ENCODE results near the gene SLC22A17.
A peak's percentile ranks its signal among the peaks of the same experiment; 100 is the strongest.
"Not testable (repeated sequence)": the region's sequence is repeated elsewhere in the genome, so short reads cannot be mapped to it uniquely, and the experiment has no call there.

SLC22A17 gene

DNA sequence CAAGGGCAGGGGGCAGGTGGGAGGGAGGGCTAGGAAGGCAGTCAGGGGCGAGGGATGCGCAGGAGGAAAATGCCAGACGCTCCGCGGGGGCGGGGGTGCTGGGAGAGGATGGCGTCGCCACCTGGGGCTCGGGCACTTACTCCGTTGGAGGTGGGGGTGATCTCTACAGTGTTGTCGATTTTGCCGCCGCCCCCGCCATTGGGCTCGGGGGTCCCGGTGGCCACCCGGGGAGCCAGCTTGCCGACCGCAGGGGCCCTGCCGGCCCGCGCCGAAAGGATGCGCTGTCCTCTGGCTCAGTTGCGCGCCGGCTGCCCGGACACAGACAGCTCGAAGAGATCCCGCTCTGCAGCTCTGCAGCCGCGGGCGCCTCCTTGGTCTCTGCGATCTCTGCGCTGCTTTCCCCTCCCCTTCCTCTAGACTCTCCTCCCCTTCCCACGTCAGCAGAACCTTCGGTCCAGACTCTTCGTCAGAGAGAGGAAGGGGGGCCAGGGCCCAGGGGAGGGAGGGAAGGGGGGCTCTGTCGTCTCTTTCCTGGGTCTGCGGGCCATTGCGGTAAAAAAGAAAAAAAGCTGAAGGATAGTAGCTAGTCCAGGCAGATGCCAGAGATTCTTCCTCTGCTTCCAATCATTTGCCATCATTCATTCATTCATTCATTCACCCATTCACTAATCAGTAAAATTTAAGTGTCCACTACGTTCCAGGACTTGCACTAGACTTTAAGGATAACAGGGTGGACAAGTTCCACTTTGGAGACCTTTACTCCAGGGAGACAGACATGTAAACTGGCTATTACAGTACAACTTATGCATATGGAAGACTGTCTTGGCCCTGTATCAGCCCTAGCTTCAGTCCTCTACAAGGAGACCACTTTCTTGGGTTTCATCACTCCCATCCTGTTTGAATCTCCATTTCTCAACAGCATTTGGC lies at the start of gene SLC22A17:
TSS of gene SLC22A17 (minus strand) at position 382 of the 927 bp plus-strand sequence.
- DNase-seq: peak; percentile 57 to 73 (median 64)

DNA sequence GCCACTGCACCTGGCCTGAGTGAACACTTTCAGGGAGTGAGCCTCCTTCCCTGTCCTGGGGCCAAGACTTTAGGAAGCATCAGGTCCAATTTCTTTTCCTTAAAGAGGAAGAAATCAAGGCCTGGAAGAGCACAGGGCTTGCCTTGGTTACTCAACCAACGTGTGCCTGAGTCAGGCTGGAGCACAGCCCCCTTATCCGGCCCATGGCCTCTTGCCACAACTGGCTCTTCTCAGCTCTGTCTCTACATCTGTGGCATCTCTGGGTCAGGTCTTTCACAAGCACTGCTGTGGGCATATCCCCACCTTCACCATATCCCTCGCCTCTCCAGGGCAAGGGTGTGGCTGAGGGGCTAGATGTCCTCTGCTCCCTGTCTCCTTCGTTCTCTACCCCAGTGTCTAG lies 48.6 kb upstream of the SLC22A17 start:
- DNase-seq: no peak

- DNase-seq: not testable (repeated sequence)
These were observed 47.9 kb upstream of the SLC22A17 start for GRCh38 chr14:23400496-23401149.

DNA sequence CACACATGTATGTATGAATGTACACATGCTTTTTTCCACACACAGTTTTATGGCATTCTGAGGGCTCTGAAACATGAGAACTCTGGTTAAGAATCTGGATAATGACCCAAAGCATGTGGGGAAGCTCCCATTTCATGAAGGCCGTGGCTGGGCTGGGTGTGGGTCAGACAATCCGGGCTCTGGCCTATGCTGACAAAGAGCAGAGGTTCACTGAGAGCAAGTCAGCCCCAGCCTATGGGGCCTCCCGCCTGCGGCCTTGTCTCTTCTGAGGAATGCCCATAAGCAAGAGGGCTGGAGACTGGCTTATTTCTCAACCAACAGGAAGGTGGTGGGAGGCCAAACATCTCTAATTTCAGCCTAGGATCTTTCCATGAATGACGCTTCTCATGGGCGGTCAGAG lies 46.9 kb upstream of the SLC22A17 start:
- DNase-seq: no peak

DNA sequence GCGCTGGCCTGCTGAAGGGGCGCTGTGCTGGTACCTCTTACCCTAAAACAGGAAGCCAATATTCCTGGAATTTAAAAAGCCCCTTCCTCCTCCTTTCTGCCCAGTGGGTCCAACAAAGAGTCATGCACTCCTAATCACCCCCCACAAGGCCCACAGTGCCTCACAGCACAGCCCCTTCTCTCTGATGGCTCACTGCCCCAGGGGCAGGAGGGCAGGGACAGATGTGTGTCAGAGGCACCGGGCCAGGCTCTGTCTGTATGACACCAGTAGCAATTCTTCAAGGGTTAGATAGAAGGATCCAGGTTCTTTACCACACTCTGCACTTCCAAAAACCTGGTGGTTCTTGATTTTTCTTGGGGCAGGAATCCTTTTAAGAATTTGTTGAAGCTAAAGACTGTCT lies 46.4 kb upstream of the SLC22A17 start:
- no peak for DNase-seq

- no peak for DNase-seq
These were observed 45.7 kb upstream of the SLC22A17 start for GRCh38 chr14:23398348-23398747.

GRCh38 chr14:23396781-23397407 lies 44.2 kb upstream of the SLC22A17 start:
- no peak for DNase-seq

- DNase-seq: no peak
These were observed 43.4 kb upstream of the SLC22A17 start for GRCh38 chr14:23396126-23396525.

- no peak for DNase-seq
These were observed 39.9 kb upstream of the SLC22A17 start for GRCh38 chr14:23392613-23393012.

GRCh38 chr14:23389871-23390270 lies 37.2 kb upstream of the SLC22A17 start:
- DNase-seq: not testable (repeated sequence)

GRCh38 chr14:23389396-23389795 lies 36.7 kb upstream of the SLC22A17 start:
- DNase-seq: no peak

DNA sequence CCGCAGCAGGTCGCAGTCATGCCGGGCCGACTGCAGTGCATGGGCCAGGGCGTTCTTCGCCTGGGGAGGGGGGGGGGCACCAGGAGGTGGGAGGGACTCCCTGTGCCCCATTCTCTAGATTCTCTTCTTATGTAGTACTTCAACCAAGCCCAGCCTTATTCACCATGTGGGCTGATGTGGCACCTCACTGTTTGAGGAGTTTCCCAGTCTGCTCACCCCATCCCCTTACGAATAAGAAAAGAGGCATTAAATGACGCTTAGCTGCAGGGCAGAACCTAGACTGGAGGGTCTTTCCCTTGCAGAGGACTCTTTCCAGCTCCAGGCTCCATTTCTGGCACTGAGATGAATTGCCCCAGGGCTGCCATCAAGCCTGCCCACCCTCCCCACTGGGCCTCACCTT lies 36.3 kb upstream of the SLC22A17 start:
- DNase-seq: no peak

- no peak for DNase-seq
These were observed 35.5 kb upstream of the SLC22A17 start for GRCh38 chr14:23387916-23388882.

GRCh38 chr14:23386999-23387398 lies 34.3 kb upstream of the SLC22A17 start:
- DNase-seq: no peak

- not testable (repeated sequence) for DNase-seq
These were observed 33.6 kb upstream of the SLC22A17 start for GRCh38 chr14:23386266-23386657.

- DNase-seq: no peak
These were observed 33.1 kb upstream of the SLC22A17 start for GRCh38 chr14:23385642-23386265.

DNA sequence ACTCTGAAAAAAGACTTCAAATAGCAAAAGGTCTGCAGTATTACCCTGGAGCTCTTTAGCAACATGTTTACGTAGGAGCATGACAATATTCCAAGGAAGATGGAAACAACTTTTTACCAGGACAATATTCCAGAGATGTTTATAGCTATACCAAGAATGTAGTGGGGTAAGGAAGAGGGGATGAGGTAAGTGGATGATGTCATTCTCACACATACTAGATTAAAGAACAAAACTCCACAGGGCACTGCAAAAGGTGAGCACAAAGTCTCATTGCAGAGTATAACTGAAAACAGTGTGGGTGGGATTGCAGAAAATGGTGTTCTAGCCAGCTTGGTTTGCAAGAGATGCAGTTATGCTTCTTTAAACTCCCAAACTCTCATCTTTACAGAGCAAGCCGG lies 32.6 kb upstream of the SLC22A17 start:
- no peak for DNase-seq

- no peak for DNase-seq
These were observed 31.8 kb upstream of the SLC22A17 start for GRCh38 chr14:23384364-23385080.

GRCh38 chr14:23382731-23383440 lies 30.2 kb upstream of the SLC22A17 start:
- DNase-seq: no peak

GRCh38 chr14:23382276-23382675 lies 29.6 kb upstream of the SLC22A17 start:
- DNase-seq: no peak

GRCh38 chr14:23381871-23382270 lies 29.2 kb upstream of the SLC22A17 start:
- no peak for DNase-seq

Measured in stimulated activated naive CD4-positive, alpha-beta T cell (primary cell).